Measurements from ENCODE around the gene LAT.
"Not testable (repeated sequence)": the region's sequence is repeated elsewhere in the genome, so short reads cannot be mapped to it uniquely, and the experiment has no call there.

Gene LAT

GRCh38 chr16:28964072-28964471, 20.8 kb upstream of the LAT start:
- no peak for TF ChIP-seq CTCF (IDR thresholded peaks at IDR 0.05; ENCODE audit: control insufficient read depth, extremely low read depth, insufficient read depth)
- no peak for DNase-seq (ENCODE audit: low read depth)

GRCh38 chr16:28964496-28964895, 20.4 kb upstream of the LAT start:
- no peak for TF ChIP-seq CTCF (IDR thresholded peaks at IDR 0.05; ENCODE audit: control insufficient read depth, extremely low read depth, insufficient read depth)
- H3K4me3 ChIP-seq (ENCODE audit: low read depth, low read length), result no peak overlapping the region
- DNase-seq (ENCODE audit: low read depth), result no peak

More at GRCh38 chr16:28964072-28964471, 20.8 kb upstream of the LAT start:
- H3K4me3 ChIP-seq (ENCODE audit: low read depth, low read length), result no peak overlapping the region

- H3K4me3 ChIP-seq (ENCODE audit: low read depth, low read length), result no peak overlapping the region
- no peak for TF ChIP-seq CTCF (IDR thresholded peaks at IDR 0.05; ENCODE audit: control insufficient read depth, extremely low read depth, insufficient read depth)
- DNase-seq (ENCODE audit: low read depth), result no peak
Observed at GRCh38 chr16:28967156-28967555, 17.7 kb upstream of the LAT start.

- DNase-seq (ENCODE audit: low read depth); H3K4me3 ChIP-seq (ENCODE audit: low read depth, low read length): not testable (repeated sequence)
Observed at GRCh38 chr16:28969696-28970095, 15.2 kb upstream of the LAT start.

- DNase-seq (ENCODE audit: low read depth), result no peak
- TF ChIP-seq CTCF (IDR thresholded peaks at IDR 0.05; ENCODE audit: control insufficient read depth, extremely low read depth, insufficient read depth), result peak; percentile 50
- H3K4me3 ChIP-seq (ENCODE audit: low read depth, low read length), result peak overlapping the region; percentile 98
Observed at GRCh38 chr16:28974007-28974436, 10.8 kb upstream of the LAT start.

GRCh38 chr16:28974437-28975157, 10.3 kb upstream of the LAT start, which contains the start of gene SPNS1:
TSS of gene SPNS1 (plus strand) at chr16:28974778. CDS start at chr16:28975152, 374 bp downstream.
- DNase-seq (ENCODE audit: low read depth), result peak; percentile 90
- no peak for TF ChIP-seq CTCF (IDR thresholded peaks at IDR 0.05; ENCODE audit: control insufficient read depth, extremely low read depth, insufficient read depth)
- peak within 1 kb of the TSS; percentile 98 for H3K4me3 ChIP-seq (ENCODE audit: low read depth, low read length)

- no peak for TF ChIP-seq CTCF (IDR thresholded peaks at IDR 0.05; ENCODE audit: control insufficient read depth, extremely low read depth, insufficient read depth)
- DNase-seq (ENCODE audit: low read depth), result no peak
- H3K4me3 ChIP-seq (ENCODE audit: low read depth, low read length), result peak overlapping the region; percentile 98
Observed at GRCh38 chr16:28975158-28975599, 9.7 kb upstream of the LAT start.

All from LNCaP clone FGC (cell line).